AG10803 (cell line): ENCODE measurements around the gene MEPCE.

ENCODE experiments used
- DNase-seq: peaks from one replicate; pipeline ENCODE4 v3.0.0; 2010; ENCODE audit warnings: low read depth
- H3K4me3 ChIP-seq: 2 replicates; pipeline ENCODE4 v1.5.1; 2011; ENCODE audit warnings: mild to moderate bottlenecking, low read length, control low read depth
- TF ChIP-seq, protein P1 (sequence below): conservative IDR thresholded peaks from 2 replicates; pipeline ENCODE4 v1.5.1; 2011; ENCODE audit warnings: mild to moderate bottlenecking, low read length, control low read depth, inconsistent platforms

MEPCE gene

DNA sequence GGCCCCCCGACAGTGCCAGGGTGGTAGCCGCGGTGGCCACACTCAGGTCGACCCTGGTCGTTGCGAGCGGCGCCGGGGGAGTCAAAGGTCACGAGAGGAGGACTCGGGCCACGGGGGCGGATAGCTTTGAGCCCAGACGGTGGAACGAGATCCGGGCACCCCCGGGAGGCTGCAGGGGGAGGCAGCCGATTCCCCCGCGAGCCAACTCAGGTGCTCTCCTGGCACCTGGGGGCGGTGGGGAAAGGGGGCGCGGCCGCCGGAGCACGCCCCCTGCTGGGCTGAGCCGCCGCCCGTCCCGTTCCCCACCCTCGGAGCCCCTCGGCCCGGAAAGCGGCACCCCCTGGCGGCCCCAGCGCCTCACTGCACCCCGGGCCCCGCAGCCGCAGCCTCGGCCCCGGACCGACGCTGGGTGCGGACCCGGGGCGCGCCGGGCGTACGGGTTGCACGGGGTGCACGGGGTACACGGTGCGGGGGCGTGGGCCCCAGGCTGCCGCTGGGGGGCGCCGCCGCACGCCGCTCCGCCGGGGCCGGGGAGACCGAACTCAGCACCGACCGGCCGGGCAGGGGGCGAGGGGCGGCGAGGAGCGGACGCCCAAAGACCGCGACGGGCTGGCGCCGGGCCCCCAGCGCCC is 53.6 kb downstream of the MEPCE start:
- H3K4me3 ChIP-seq: peak overlapping the region; percentile 57
- peak; percentile 24 for DNase-seq

More for the DNA sequence above, 53.6 kb downstream of the MEPCE start:
- TF ChIP-seq, protein P1, sequence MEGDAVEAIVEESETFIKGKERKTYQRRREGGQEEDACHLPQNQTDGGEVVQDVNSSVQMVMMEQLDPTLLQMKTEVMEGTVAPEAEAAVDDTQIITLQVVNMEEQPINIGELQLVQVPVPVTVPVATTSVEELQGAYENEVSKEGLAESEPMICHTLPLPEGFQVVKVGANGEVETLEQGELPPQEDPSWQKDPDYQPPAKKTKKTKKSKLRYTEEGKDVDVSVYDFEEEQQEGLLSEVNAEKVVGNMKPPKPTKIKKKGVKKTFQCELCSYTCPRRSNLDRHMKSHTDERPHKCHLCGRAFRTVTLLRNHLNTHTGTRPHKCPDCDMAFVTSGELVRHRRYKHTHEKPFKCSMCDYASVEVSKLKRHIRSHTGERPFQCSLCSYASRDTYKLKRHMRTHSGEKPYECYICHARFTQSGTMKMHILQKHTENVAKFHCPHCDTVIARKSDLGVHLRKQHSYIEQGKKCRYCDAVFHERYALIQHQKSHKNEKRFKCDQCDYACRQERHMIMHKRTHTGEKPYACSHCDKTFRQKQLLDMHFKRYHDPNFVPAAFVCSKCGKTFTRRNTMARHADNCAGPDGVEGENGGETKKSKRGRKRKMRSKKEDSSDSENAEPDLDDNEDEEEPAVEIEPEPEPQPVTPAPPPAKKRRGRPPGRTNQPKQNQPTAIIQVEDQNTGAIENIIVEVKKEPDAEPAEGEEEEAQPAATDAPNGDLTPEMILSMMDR: peak; percentile 52
